Caki2 (cell line): Measurements from ENCODE around the gene CLEC4A. TPM values are rescaled to one million over a fixed set of nuclear protein-coding genes. Genes with fewer than 3 reads are reported as not detected.
"Not testable (repeated sequence)": the region's sequence is repeated elsewhere in the genome, so short reads cannot be mapped to it uniquely, and the experiment has no call there.

Experiments
- DNase-seq: peaks from one replicate; pipeline ENCODE4 v3.0.0-alpha.2; 2015; ENCODE audit warnings: low read depth
- in situ Hi-C: cut with HindIII; loops from 2 replicates; pipeline ENCODE4 v1.10.0; 2016; ENCODE audit warnings: low sequenced_read_pairs, low pct_unique_long_range_greater_than_20kb, mixed read lengths
- total RNA-seq: library from RNA; depleted of rRNA; stranded (reverse); fragments of >200 nt; shearing (Covaris generic); gene quantifications from 2 replicates; pipeline ENCODE4 v1.2.3, GENCODE V29; 2014; ENCODE audit warnings: low replicate concordance

Gene CLEC4A
- total RNA-seq, 1 experiment from 2014 or later = not detected

GRCh38 chr12:8120072-8120713 lies 3.2 kb upstream of the CLEC4A start:
- DNase-seq = no peak
- in situ Hi-C loops = no loop called here

- in situ Hi-C loops = no loop called here
- DNase-seq = no peak
These were observed 3.7 kb downstream of the CLEC4A start for GRCh38 chr12:8127138-8127537.

GRCh38 chr12:8133636-8134397 lies 10.4 kb downstream of the CLEC4A start:
- DNase-seq, in situ Hi-C loops: not testable (repeated sequence)

- in situ Hi-C loops = not testable (repeated sequence)
These were observed 11.0 kb downstream of the CLEC4A start for GRCh38 chr12:8134398-8134930.

GRCh38 chr12:8141647-8142046 lies 18.2 kb downstream of the CLEC4A start:
- DNase-seq, in situ Hi-C loops: not testable (repeated sequence)

More at GRCh38 chr12:8134398-8134930, 11.0 kb downstream of the CLEC4A start:
- not testable (repeated sequence) for DNase-seq

GRCh38 chr12:8143261-8143660 lies 19.8 kb downstream of the CLEC4A start:
- no peak for DNase-seq
- in situ Hi-C loops = no loop called here

- no peak for DNase-seq
- in situ Hi-C loops = no loop called here
These were observed 22.5 kb downstream of the CLEC4A start for GRCh38 chr12:8145754-8146441.

GRCh38 chr12:8146442-8146771 lies 23.0 kb downstream of the CLEC4A start:
- in situ Hi-C loops = no loop called here
- no peak for DNase-seq

GRCh38 chr12:8154526-8154925 lies 31.1 kb downstream of the CLEC4A start:
- no peak for DNase-seq
- in situ Hi-C loops = no loop called here

- in situ Hi-C loops = no loop called here
- no peak for DNase-seq
These were observed 33.0 kb downstream of the CLEC4A start for GRCh38 chr12:8156416-8156815.

- in situ Hi-C loops = no loop called here
- DNase-seq = peak; percentile 47
These were observed 33.4 kb downstream of the CLEC4A start, which contains the start of gene ZNF705A for GRCh38 chr12:8156845-8157244. Gene ZNF705A (plus strand): TSS chr12:8157015. CDS start chr12:8172626, 15,611 bp downstream.

GRCh38 chr12:8157484-8158198 lies 34.2 kb downstream of the CLEC4A start:
- in situ Hi-C loops = no loop called here
- DNase-seq = peak; percentile 75

- in situ Hi-C loops = not testable (repeated sequence)
These were observed 49.5 kb downstream of the CLEC4A start for GRCh38 chr12:8172911-8173310.

GRCh38 chr12:8179989-8180585 lies 56.7 kb downstream of the CLEC4A start:
- DNase-seq = peak; percentile 72
- in situ Hi-C loops = not testable (repeated sequence)

More at GRCh38 chr12:8172911-8173310, 49.5 kb downstream of the CLEC4A start:
- not testable (repeated sequence) for DNase-seq

- DNase-seq, in situ Hi-C loops: not testable (repeated sequence)
These were observed 57.9 kb downstream of the CLEC4A start for GRCh38 chr12:8181271-8181670.

- in situ Hi-C loops, DNase-seq: not testable (repeated sequence)
These were observed 59.5 kb downstream of the CLEC4A start for GRCh38 chr12:8182923-8183322.

GRCh38 chr12:8183346-8183745 lies 59.9 kb downstream of the CLEC4A start:
- in situ Hi-C loops = not testable (repeated sequence)

GRCh38 chr12:8184206-8184605 lies 60.8 kb downstream of the CLEC4A start:
- in situ Hi-C loops, DNase-seq: not testable (repeated sequence)

More at GRCh38 chr12:8183346-8183745, 59.9 kb downstream of the CLEC4A start:
- not testable (repeated sequence) for DNase-seq
